Neural cell (in vitro differentiated cells): ENCODE data around the gene SUGCT.

Experiments used
- CTCF ChIP-seq: fragments of 450-650 bp; IDR thresholded peaks from 2 replicates; pipeline ENCODE4 v1.5.1; 2014; ENCODE audit warnings: antibody characterized with exemption, mild to moderate bottlenecking, moderate library complexity; ENCODE audit not compliant: poor library complexity, severe bottlenecking
- REST ChIP-seq: IDR thresholded peaks from 2 replicates; pipeline ENCODE4 v1.6.1; 2012; ENCODE audit warnings: borderline replicate concordance

GRCh38 chr7:40899151-40899550 lies 764.3 kb downstream of the SUGCT start:
- no peak for TF ChIP-seq REST
- TF ChIP-seq CTCF: no peak
